ENCODE data around the gene SIGLEC7.

DNA sequence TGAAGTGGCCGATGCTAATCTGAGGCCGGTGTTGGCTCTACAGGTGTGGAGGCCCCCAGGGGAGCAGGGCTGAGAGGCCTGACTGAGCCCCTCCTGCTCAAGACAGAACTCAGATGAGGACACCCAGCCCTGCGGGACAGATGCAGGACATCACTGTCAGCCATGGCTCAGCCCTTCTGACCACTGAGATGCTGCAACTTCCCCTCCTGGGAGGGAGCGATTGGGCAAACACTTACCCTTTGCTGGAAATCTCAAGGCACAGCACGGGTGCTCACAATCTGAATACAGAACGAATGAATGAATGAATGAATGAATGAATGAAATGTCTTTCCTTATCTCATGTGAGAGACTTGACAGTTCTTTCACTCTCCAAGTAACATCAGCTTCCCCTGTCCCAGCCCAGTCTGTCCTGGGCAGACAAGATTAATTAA, 3.5 kb upstream of the SIGLEC7 start:
- no peak for TF ChIP-seq EZH2 (IDR thresholded peaks at IDR 0.05; ENCODE audit: insufficient read depth, poor library complexity, severe bottlenecking)
- TF ChIP-seq EZH2phosphoT487 (IDR thresholded peaks at IDR 0.05; ENCODE audit: insufficient read depth, low read depth) = no peak

All from GM23248 (cell line).